Upper lobe of right lung (tissue), 1 donor: Measurements from ENCODE around the gene CDYL2. TPM values are rescaled to one million over a fixed set of nuclear protein-coding genes. Genes with fewer than 3 reads are reported as not detected.

Experiments
- ATAC-seq: fragments of 200-7000 bp; cut with Tn5 transposase; one replicate; pipeline ENCODE4 v1.9.1; 2020; ENCODE audit warnings: mild to moderate bottlenecking, moderate library complexity
- DNase-seq: peaks from one replicate; pipeline ENCODE4 v3.0.0-alpha.2; 2020
- H3K27ac ChIP-seq: fragments of 200-600 bp; one replicate; pipeline ENCODE4 v1.8.0; 2022
- H3K27me3 ChIP-seq: fragments of 200-600 bp; one replicate; pipeline ENCODE4 v1.8.0; 2022; ENCODE audit warnings: mild to moderate bottlenecking
- H3K36me3 ChIP-seq: fragments of 200-600 bp; one replicate; pipeline ENCODE4 v1.8.0; 2022
- H3K4me1 ChIP-seq: fragments of 200-600 bp; one replicate; pipeline ENCODE4 v1.8.0; 2022
- H3K4me3 ChIP-seq: fragments of 200-600 bp; one replicate; pipeline ENCODE4 v1.8.0; 2022; ENCODE audit warnings: mild to moderate bottlenecking
- H3K9me3 ChIP-seq: fragments of 200-600 bp; one replicate; pipeline ENCODE4 v1.8.0; 2022
- intact Hi-C: fragments of 100-400 bp; cut with DNase I; formaldehyde crosslinking; loops from one replicate; pipeline ENCODE4 v1.11.0; 2022
- total RNA-seq: library from RNA; stranded (reverse); fragmentation: NEBNext Ultra II Directional; extraction: Animal tissue kit (Norgen Biotek cat#: 25700); gene quantifications from one replicate; pipeline ENCODE4 v1.2.1, GENCODE V29; 2021
- TF ChIP-seq, protein P1 (sequence below): fragments of 200-600 bp; IDR thresholded peaks from one replicate; pipeline ENCODE4 v1.8.0; 2022; ENCODE audit warnings: antibody characterized with exemption
- donor health status: DM: no; HTN: yes; CAD: no; lungs with severe emphysema.

The CDYL2 gene
- total RNA-seq, 1 donor from 2014 or later: 21.0 TPM

- Histone ChIP-seq H3K36me3 (peaks cover 7% of the 10 kb centered on the region), H3K4me1 (no peaks in the 10 kb centered on the region), H3K27me3 (no peaks in the 10 kb centered on the region), H3K4me3 (no peak overlapping the region), H3K27ac (no peak overlapping the region), H3K9me3 (no peaks in the 10 kb centered on the region)
- TF ChIP-seq, protein P1, sequence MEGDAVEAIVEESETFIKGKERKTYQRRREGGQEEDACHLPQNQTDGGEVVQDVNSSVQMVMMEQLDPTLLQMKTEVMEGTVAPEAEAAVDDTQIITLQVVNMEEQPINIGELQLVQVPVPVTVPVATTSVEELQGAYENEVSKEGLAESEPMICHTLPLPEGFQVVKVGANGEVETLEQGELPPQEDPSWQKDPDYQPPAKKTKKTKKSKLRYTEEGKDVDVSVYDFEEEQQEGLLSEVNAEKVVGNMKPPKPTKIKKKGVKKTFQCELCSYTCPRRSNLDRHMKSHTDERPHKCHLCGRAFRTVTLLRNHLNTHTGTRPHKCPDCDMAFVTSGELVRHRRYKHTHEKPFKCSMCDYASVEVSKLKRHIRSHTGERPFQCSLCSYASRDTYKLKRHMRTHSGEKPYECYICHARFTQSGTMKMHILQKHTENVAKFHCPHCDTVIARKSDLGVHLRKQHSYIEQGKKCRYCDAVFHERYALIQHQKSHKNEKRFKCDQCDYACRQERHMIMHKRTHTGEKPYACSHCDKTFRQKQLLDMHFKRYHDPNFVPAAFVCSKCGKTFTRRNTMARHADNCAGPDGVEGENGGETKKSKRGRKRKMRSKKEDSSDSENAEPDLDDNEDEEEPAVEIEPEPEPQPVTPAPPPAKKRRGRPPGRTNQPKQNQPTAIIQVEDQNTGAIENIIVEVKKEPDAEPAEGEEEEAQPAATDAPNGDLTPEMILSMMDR: no peak
- DNase-seq (no peak), ATAC-seq (no peak)
- intact Hi-C loops: no loop called here
Observed at GRCh38 chr16:80608946-80609345, 195.5 kb downstream of the CDYL2 start.

- Histone ChIP-seq H3K4me1 (no peaks in the 10 kb centered on the region), H3K9me3 (no peaks in the 10 kb centered on the region), H3K27ac (no peak overlapping the region), H3K4me3 (no peak overlapping the region), H3K36me3 (peaks cover 12% of the 10 kb centered on the region), H3K27me3 (no peaks in the 10 kb centered on the region)
- ATAC-seq: no peak
- DNase-seq: no peak
- TF ChIP-seq, protein P1: no peak
- intact Hi-C loops: no loop called here
Observed at GRCh38 chr16:80607204-80607603, 197.2 kb downstream of the CDYL2 start.

DNA sequence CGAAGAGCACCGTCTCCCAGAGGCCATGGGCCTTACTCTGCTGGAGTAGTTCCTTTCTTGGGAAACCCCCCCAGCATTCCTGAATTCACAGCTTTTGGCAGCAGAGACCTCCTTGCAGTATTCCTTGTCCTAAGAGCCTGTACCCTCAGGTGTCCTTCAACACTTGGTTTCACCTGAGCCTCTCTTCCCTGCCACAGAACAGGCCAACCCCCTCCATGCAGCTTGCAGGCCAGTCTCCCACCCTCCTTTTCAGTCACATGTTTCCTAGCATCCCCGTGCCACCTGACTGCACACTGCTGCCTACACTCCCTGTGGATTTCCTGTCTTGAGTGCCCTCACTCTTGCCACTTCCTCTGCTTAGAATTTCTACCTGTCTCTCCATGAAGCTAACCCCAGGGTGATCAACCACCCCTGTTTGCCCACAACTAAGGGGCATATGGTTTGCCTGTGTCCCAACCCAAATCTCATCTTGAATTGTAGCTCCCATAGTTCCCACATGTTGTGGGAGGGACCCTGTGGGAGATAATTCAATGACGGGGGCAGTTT is 198.1 kb downstream of the CDYL2 start:
- no peak overlapping the region for H3K27ac ChIP-seq
- no peak for ATAC-seq
- no peak overlapping the region for H3K4me3 ChIP-seq
- intact Hi-C loops: no loop called here
- peaks cover 12% of the 10 kb centered on the region for H3K36me3 ChIP-seq
- TF ChIP-seq, protein P1: no peak
- H3K4me1 ChIP-seq: no peaks in the 10 kb centered on the region
- DNase-seq: no peak
- no peaks in the 10 kb centered on the region for H3K27me3 ChIP-seq
- no peaks in the 10 kb centered on the region for H3K9me3 ChIP-seq

DNA sequence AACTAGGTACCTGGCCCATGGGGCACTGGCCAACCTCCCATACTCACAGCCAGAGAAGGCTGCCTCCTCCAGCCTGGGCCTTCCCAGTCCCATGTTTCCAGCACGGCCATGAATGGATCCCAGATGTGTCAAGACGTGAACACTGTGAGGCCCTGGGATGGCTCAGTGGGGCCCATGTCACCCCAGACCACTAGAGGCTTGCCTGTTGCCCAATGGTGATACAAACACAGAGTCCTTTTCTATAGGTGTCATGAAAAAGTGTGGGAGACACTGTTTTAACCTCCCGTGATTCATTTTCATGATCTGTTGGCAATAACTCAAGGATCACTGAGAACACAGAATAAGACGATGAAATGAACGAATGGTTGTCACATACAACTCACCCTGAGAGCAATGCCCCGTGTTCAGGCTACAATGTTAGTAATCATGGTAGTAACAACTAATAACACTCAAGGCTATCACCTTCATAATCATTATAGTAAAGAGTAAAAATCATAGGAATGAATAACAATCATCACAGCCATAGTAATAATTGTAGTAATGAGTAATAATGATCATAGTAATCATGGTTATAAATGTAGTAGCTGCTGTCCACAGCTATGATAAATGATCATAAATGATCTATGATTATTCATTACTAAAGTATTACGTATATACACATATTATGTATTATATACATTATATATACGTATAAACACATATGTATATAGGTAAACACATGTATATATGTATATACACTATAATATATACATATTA is 199.6 kb downstream of the CDYL2 start:
- intact Hi-C loops: no loop called here
- DNase-seq (no peak), ATAC-seq (no peak)
- Histone ChIP-seq H3K27ac (no peak overlapping the region), H3K4me1 (no peaks in the 10 kb centered on the region), H3K36me3 (peaks cover 12% of the 10 kb centered on the region), H3K4me3 (no peak overlapping the region), H3K27me3 (no peaks in the 10 kb centered on the region), H3K9me3 (no peaks in the 10 kb centered on the region)
- TF ChIP-seq, protein P1: no peak

DNA sequence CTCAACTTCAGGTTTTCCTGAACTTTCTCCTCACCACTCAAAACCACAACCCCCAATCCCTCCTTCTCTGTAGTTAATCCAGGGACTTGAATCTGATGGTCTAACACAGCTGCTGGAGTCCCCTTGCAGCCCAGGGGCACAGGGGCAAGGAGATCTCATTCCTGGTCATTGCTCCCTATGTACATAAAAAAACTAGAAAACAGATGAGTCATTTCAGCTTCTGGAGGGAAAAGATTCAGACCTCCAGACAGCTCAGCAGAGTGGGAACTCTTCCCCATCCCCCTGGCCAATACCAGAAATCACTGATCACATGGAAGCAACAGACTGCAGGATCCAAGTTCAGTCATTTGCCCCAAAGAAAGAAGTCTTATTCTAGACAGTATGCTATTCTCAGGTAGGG is 201.5 kb downstream of the CDYL2 start:
- Histone ChIP-seq H3K27me3 (no peaks in the 10 kb centered on the region), H3K4me1 (no peaks in the 10 kb centered on the region), H3K27ac (no peak overlapping the region), H3K36me3 (peaks cover 12% of the 10 kb centered on the region), H3K4me3 (no peak overlapping the region), H3K9me3 (no peaks in the 10 kb centered on the region)
- intact Hi-C loops: no loop called here
- no peak for DNase-seq
- ATAC-seq: no peak
- TF ChIP-seq, protein P1: no peak
